ENCODE results near the gene PHGDH.
"Not testable (repeated sequence)": the region's sequence is repeated elsewhere in the genome, so short reads cannot be mapped to it uniquely, and the experiment has no call there.

The PHGDH gene

DNA sequence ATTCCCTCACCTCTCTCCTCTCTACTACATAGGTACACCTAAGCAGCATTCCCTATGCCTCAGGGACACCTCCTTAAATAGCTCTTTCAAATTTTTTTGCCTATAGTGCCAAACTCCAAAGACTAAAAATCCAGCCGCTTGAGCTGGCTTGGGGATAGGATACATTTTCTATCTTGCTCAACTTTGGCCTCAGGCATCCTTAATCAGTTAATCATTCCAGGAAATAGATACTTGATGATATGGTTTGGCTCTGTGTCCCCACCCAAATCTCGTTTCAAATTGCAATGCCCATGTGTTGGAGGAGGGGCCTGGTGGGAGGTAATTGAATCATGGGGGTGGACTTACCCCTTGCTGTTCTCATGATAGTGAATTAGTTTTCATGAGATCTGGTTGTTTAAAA, 11.4 kb upstream of the PHGDH start:
- no peak for FAIRE-seq

GRCh38 chr1:119701659-119702058, 10.1 kb upstream of the PHGDH start:
- no peak for FAIRE-seq

- no peak for FAIRE-seq
Measured at GRCh38 chr1:119702384-119702783, 9.3 kb upstream of the PHGDH start.

DNA sequence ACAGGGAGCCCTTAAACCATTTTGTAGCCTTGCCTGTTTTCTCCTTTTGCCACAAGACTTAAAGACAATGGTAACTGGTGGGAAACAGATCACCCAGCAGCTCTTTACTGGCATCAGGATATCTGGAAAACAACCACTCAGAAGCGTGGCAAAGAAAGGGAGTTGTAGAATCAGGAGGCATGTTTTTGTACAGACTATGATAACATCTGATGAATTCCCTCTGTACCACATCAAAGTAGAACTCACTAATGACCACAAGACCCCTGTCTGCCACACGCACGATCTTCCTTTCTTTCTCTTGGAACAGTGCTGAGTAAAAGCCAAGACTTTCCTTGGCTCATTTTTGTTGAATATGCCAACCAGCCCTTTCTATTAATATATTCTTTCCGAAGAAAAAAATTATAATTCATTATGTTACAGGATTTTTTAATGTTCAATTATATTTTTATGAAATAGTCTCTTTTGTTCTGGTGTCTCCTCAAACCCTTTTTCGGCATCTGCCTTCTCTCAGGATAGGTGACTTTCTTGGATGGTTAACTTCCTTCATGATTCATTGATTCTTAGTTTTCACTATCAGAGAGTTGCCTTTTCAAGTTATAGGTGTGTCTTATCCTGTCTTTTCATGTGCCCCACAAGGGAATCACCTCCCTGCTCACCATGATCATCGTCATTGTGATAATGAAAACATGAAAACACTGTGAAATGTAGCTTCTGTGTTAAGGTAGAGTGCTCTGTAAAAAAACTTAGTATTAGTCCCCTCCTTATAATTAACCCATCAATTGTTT, 7.9 kb upstream of the PHGDH start:
- FAIRE-seq: no peak

DNA sequence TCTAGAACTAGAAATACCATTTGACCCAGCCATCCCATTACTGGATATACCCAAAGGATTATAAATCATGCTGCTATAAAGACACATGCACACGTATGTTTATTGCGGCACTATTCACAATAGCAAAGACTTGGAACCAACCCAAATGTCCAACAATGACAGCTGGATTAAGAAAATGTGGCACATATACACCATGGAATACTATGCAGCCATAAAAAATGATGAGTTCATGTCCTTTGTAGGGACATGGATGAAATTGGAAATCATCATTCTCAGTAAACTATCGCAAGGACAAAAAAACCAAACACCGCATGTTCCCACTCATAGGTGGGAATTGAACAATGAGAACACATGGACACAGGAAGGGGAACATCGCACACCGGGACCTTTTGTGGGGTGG, 5.1 kb upstream of the PHGDH start:
- not testable (repeated sequence) for FAIRE-seq

- not testable (repeated sequence) for FAIRE-seq
Measured at GRCh38 chr1:119711356-119711803, 354 bp upstream of the PHGDH start.

DNA sequence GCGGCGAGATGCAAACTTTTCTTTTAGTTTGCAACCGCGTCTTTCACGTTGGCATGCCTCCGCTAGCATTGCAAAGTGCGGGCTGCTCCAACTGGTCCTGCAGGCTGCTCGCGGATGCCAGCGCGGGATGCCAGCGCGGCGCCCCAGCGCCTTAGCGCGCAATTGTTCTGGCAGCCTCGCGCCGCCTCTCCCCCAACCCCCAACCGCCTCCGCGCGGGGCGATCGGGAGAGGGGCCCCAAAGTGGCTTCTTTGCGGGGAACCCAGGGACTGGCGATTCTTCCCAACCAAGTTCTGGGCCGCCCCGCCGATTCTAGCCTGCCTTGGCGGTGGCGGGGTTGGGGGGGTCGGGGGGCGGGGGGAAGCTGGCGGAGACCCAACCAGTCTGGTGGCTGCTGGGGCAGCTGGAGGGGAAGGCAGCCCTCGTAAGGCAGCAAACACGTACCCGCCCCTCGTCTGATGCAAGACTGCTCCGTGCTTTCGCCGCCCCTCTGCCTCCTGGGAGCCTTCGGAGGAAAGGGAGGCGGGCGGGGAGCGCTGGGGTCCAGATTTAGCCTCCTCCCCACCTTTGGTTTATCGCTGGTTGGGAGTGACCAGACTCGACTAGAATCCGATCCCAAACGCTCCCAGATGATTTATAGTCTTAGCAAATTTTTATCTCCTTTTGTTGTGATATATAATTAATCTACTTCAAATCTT, 756 bp downstream of the PHGDH start:
- no peak for FAIRE-seq

- FAIRE-seq: no peak
Measured at GRCh38 chr1:119713039-119713748, 1.5 kb downstream of the PHGDH start.

GRCh38 chr1:119713749-119714456, 2.2 kb downstream of the PHGDH start:
- FAIRE-seq: no peak

- FAIRE-seq: no peak
Measured at GRCh38 chr1:119714583-119714982, 2.8 kb downstream of the PHGDH start.

DNA sequence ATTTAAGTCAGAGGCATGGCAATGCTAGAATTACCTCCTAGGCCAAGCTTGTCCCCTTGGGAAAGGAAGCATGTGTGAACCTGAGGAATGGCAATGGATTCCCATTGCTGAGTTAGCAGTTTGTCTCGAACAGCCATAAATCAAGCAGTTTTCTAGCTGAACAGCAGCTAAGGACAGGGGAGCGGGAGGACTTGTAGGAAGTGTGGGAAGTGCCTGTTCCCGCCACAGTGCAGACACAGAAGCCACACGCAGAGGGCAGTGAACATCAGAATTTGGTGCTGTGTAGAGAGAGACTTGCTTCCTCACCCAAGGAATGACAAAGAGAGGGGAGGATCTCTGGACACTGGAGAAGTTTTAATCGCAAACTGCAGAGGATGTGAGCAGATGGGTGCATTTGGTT, 3.8 kb downstream of the PHGDH start:
- FAIRE-seq: no peak

GRCh38 chr1:119718409-119718808, 6.7 kb downstream of the PHGDH start:
- FAIRE-seq: no peak

- no peak for FAIRE-seq
Measured at GRCh38 chr1:119718972-119719371, 7.2 kb downstream of the PHGDH start.

DNA sequence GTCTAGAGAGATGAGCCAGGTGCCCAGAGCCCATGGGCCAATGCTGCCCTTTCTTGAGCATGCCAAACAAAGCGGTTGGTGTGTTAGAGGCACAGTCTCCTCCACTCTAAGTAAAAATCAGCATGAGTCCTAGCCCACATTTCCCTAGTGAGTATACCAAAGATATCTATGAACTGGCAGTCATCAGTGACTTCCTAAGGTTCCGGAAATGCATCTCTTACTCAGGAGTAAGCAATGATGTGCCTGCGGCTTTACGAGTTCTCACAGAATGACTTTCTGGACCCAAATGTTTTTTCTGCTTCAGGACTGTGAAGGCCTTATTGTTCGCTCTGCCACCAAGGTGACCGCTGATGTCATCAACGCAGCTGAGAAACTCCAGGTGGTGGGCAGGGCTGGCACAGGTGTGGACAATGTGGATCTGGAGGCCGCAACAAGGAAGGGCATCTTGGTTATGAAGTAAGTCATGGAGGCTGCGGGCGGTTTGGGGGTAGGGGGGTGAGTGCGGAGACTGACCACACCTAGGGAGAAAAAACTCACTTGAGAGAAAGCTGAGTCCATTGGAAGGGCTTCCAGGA, 9.2 kb downstream of the PHGDH start:
- no peak for FAIRE-seq

DNA sequence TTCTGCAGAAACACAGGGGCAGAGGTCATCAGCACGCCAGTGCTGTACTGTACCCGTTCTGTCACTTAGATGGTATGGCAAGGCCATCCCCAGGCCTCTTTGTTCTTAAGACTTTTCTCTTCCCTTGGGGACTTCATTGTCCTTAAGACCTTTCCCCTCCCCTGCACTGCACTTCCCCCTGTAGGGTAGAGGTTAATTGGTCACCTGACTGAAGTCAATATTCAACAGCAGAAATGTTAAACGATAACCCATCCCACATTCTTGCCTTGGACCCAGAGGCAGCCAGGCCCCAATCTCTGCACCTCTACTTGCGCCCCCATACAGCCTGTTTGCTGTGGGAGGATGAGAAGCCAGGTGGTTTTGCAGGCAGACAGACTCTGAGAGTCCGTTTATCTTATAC, 10.2 kb downstream of the PHGDH start:
- no peak for FAIRE-seq

DNA sequence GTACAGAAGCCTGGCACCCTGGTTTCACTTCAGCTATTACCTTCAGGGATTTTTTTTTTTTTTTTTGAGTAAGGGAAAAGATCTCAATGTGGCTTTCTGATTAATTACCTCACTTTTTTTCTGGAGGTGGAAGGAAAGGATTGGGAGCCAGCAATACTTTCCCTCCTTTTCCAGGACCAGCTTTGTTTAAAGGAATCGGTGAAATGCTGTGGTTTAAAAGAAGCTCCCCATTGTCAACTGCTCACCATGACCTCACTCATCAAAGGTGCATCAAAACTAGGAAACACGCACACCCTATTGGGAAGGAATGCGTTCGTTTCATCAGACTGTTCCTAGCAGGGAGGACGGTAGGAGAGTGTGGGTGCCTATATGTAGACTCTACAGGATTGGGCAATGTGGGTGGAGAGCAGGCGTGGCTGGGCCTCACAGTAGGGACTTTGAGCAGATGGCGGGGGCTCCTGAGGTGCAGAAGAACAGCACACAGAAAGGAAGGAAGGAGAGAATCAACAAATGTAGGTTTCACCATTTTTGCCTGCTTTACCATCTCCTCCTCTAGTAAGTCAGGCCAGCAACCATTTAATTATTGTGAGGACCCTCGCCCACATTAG, 13.0 kb downstream of the PHGDH start:
- FAIRE-seq: no peak

GRCh38 chr1:119725626-119726025, 13.9 kb downstream of the PHGDH start:
- FAIRE-seq: no peak

DNA sequence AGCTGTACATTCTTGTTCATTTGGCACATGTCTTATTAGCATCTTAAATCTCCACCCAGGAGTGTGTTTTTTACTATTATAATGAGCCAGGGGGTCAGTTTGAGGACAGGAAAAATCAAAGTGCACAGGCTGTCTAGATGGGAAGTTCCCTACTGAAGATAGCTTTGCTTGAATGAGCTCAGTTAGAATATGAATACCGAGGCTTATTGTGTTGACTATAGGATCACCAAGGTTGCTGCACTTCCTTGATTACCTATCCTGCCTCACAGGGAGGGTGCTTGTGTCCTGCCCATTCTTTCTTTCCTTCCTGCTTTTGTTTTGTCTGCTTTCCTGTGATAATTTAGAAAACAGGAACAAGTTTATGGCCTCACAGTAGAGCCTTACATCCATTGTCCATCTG, 16.3 kb downstream of the PHGDH start:
- FAIRE-seq: no peak

GRCh38 chr1:119729044-119729443, 17.3 kb downstream of the PHGDH start:
- FAIRE-seq: no peak

GRCh38 chr1:119731060-119731459, 19.3 kb downstream of the PHGDH start:
- no peak for FAIRE-seq

- FAIRE-seq: no peak
Measured at GRCh38 chr1:119731741-119732430, 20.2 kb downstream of the PHGDH start.
